ENCODE results near the gene PPP2R1A. TPM values are rescaled to one million over a fixed set of nuclear protein-coding genes. Genes with fewer than 3 reads are reported as not detected.
A peak's percentile ranks its signal among the peaks of the same experiment; 100 is the strongest.
"Not testable (repeated sequence)": the region's sequence is repeated elsewhere in the genome, so short reads cannot be mapped to it uniquely, and the experiment has no call there.

The PPP2R1A gene
- total RNA-seq, 1 donor from 2014 or later: 214 TPM

DNA sequence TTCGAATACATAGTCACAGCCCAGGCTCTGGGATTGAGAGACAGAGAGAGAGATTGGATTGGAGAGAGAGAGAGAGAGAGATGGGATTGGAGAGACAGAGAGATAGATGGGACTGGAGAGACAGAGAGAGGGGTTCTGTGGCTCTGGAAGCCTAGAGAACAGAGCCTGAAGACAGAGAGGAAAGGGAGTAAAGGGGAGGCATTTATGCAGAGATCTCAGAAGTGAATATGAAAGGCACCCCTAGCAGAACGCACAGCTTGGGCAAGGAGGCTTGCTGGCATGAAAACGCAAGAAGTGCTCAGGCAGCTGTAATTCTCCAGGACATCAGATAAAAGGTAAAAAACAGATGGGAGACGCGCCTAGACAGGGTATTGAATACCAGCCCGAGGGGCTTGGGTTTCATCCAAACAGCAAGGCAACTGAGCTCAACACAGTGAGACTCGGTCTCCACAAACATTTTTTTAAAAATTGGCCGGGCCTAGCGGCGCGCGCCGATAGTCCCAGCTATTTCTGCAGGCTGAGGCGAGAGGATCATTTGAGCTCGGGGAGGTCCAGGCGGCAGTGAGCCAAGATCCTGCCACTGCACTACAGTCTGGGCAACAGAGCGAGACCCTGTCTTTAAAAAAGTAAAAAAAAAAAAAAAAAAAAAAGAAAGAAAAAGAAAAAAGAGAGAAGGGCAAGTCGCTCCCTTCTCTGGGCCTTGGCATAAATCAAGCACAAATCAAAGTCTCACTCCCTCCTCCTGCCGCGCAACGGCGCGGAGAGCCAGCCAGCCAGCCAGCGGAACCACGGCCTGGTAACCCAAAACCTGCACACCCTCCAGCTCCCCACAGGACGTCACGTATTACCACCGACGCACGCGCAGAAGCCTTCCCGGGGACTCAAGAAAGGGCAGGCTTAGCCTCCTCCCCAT lies 774 bp upstream of the PPP2R1A start:
- H3K36me3 Mint-ChIP-seq (ENCODE audit: low read depth): peaks cover 15% of the 10 kb centered on the region
- H3K9me3 Mint-ChIP-seq: no peaks in the 10 kb centered on the region
- H3K27me3 Mint-ChIP-seq (ENCODE audit: insufficient read depth): no peaks in the 10 kb centered on the region
- peak overlapping the region; percentile 98 for H3K4me3 Mint-ChIP-seq
- no peak for DNase-seq (ENCODE audit: low spot score)
- peaks cover 36% of the 10 kb centered on the region for H3K4me1 Mint-ChIP-seq (ENCODE audit: low read depth)
- H3K27ac Mint-ChIP-seq: peak overlapping the region; percentile 99
- intact Hi-C loops (cut with micrococcal nuclease): loop anchor here (1.0 to 10.0 kb wide), 10 partner anchors 18 to 1006 kb away; partner anchors contain the start of genes ZNF160, ZNF610, ZNF614 and ZNF616

DNA sequence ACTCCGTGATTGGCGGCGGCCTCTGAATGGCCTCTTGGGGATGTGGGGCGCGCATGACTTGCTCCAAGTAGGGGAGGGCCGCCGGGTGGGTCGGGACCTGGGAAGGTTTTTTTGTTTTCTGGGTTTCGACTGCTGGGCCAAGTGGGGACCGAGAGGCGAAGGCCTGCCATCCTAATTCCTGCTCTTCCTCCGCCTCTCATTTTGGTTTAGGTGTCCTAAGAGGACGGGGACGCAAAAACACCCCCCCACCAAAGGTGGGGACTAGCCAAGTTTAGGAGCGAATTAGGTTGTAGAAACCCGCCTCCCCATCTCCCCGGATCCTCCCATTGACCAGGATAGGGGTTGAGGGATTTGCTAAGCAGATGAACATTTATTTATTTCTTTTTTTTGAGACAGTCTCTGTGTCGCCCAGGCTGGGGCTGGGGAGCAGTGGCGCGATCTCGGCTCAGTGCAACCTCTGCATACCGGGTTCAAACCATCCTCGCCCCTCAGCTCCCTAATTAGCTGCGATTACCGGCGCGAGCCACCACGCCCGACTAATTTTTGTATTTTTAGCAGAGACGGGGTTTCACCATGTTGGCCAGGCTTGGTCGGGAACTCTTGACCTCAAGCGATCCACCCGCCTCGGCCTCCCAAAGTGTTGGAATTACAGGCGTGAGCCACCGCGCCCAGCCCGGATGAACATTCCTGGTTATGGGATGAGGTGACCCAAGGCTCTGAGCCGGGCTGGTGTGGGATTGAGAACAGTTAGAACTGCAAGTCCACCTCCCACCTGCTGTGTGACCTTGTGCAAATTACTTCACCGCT lies 838 bp downstream of the PPP2R1A start:
- H3K9me3 Mint-ChIP-seq: no peaks in the 10 kb centered on the region
- H3K36me3 Mint-ChIP-seq (ENCODE audit: low read depth): peaks cover 28% of the 10 kb centered on the region
- H3K4me1 Mint-ChIP-seq (ENCODE audit: low read depth): peaks cover 45% of the 10 kb centered on the region
- peak overlapping the region; percentile 99 for H3K27ac Mint-ChIP-seq
- no peak for DNase-seq (ENCODE audit: low spot score)
- H3K4me3 Mint-ChIP-seq: peak overlapping the region; percentile 98
- intact Hi-C loops (cut with micrococcal nuclease): loop anchor here (1.0 to 5.0 kb wide), 3 partner anchors 47 to 263 kb away; partner anchors contain the start of genes ZNF613 and ZNF841
- no peaks in the 10 kb centered on the region for H3K27me3 Mint-ChIP-seq (ENCODE audit: insufficient read depth)

DNA sequence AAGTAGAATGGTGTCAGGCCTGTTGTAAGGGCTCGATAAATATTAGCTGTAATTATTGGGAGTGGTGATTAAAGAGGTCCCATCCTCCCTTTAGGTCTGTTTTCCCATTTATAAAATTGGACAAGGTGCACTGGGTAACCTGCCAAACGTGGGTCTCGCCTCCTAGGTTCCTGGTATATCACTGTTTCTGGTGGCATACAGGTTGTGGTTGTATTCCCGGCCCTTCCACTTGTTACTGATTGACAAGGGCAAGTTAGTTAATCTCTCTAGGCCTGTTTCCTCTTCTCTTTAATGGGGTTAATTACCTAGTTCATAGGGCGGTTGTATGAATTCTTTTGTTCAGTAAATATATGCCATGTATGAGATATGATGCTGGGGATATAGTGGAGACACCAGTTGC lies 1.5 kb downstream of the PPP2R1A start:
- Mint-ChIP-seq H3K4me1 (ENCODE audit: low read depth) (peaks cover 45% of the 10 kb centered on the region), H3K27ac (peak overlapping the region; percentile 15), H3K27me3 (ENCODE audit: insufficient read depth) (no peaks in the 10 kb centered on the region), H3K36me3 (ENCODE audit: low read depth) (peaks cover 33% of the 10 kb centered on the region), H3K9me3 (no peaks in the 10 kb centered on the region), H3K4me3 (peak overlapping the region; percentile 98)
- intact Hi-C loops (cut with micrococcal nuclease): loop anchor here (5.0 kb wide), 1 partner anchor 46 kb away; no protein-coding TSS in a partner anchor
- no peak for DNase-seq (ENCODE audit: low spot score)

DNA sequence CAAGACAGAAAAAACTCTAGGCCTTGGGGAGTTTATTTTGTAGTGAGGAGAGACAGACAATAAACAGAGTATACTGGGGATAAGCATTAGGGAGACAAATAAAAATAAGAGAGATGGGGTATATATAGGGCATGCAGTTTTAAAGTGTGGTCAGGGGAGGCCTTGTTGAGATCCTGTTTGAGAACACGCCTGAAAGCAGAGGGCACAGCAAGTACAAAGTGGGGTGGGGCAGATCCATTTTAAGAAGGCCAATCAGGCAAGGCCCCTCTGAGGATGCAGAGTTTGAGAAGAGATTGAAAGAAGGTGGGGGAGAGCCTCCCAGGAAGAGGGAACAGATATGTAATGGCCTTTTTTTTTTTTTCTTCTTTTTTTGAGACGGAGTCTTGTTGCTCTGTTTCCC lies 2.1 kb downstream of the PPP2R1A start:
- Mint-ChIP-seq H3K27ac (peak overlapping the region; percentile 21), H3K36me3 (ENCODE audit: low read depth) (peaks cover 37% of the 10 kb centered on the region)
- intact Hi-C loops (cut with micrococcal nuclease): loop anchor here (5.0 kb wide), 1 partner anchor 45 kb away; no protein-coding TSS in a partner anchor

DNA sequence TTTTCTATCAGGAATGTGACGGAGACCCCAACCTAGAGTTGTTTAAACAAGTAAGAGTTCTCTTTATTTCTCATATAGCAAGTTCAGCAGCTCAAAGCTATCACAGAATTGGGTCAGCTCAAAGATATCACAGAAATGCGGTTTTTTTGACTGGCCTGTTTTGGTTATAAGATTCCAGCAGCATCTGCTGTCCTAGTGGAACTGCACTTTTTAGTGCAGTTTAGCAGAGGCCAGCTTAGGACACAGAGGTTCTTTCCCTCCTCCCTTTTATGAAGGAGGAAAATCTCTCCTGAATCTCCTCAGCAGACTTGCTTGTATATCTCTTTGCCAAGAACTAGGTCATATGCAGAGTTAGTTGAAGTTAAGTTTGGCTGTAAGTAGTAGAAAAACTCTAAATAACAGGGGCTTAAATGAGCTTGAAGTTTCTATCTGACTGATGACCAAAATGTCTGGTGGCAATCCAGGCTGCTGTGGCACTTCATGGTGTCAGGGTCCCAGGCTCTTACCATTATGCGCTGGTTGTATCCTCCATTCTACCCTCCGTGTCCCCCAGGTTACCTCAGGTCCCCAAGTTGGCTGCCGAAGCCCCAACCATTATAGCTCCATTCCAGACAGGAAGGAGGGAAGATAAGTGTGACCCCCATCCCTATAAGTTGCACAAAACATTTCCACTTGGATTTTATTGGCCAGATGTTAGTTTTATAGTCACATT lies 6.6 kb downstream of the PPP2R1A start:
- H3K27me3 Mint-ChIP-seq (ENCODE audit: insufficient read depth): no peaks in the 10 kb centered on the region
- H3K9me3 Mint-ChIP-seq: no peaks in the 10 kb centered on the region
- DNase-seq (ENCODE audit: low spot score): no peak
- intact Hi-C loops (cut with micrococcal nuclease): no loop called here
- H3K36me3 Mint-ChIP-seq (ENCODE audit: low read depth): peaks cover 46% of the 10 kb centered on the region
- H3K27ac Mint-ChIP-seq: no peak overlapping the region
- H3K4me1 Mint-ChIP-seq (ENCODE audit: low read depth): peaks cover 29% of the 10 kb centered on the region
- H3K4me3 Mint-ChIP-seq: no peak overlapping the region

More for the DNA sequence above, 2.1 kb downstream of the PPP2R1A start:
- H3K27me3 Mint-ChIP-seq (ENCODE audit: insufficient read depth): no peaks in the 10 kb centered on the region
- peak overlapping the region; percentile 98 for H3K4me3 Mint-ChIP-seq
- no peak for DNase-seq (ENCODE audit: low spot score)
- H3K9me3 Mint-ChIP-seq: no peaks in the 10 kb centered on the region
- H3K4me1 Mint-ChIP-seq (ENCODE audit: low read depth): peaks cover 45% of the 10 kb centered on the region

DNA sequence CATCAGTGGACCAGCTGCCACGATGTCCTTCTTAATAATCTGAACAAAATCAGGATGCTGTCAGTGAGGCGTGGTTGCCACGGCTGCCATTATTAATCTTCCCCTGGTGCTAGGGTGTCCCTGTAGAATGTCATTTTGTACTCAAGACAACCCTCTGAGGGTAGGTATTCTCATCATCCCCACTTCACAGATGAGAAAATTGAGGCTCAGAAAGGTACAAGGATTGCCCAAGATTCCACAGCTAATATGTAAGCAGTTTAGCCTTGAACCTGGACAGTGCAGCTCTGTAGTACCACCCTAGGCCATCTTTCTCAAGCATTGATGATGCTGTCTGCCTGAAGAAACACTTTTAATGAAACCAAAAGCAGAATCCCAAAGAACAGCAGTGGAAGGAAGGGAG lies 8.1 kb downstream of the PPP2R1A start:
- Mint-ChIP-seq H3K27ac (no peak overlapping the region), H3K4me1 (ENCODE audit: low read depth) (peaks cover 15% of the 10 kb centered on the region), H3K4me3 (no peak overlapping the region), H3K27me3 (ENCODE audit: insufficient read depth) (no peaks in the 10 kb centered on the region), H3K9me3 (no peaks in the 10 kb centered on the region), H3K36me3 (ENCODE audit: low read depth) (peaks cover 50% of the 10 kb centered on the region)
- intact Hi-C loops (cut with micrococcal nuclease): no loop called here
- DNase-seq (ENCODE audit: low spot score): no peak

DNA sequence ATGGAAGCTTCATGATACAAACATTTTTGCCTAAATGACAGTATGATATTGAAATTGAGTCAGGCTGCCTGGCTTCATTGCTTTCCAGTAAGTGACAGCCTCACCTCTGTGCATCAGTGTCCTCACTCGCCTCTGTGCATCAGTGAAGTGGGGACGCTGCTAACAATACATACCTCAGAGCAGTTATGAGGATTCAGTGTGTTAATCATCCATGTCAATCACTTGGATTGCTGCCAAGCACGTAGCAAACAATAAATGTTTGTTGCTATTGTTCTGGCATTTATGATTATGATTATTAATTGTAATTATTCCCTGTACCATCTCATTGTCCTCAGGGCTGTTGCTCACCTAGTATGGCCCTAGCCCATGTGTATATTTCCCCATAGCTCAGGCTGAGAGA lies 8.8 kb downstream of the PPP2R1A start:
- no peak for DNase-seq (ENCODE audit: low spot score)
- peaks cover 54% of the 10 kb centered on the region for H3K36me3 Mint-ChIP-seq (ENCODE audit: low read depth)
- H3K9me3 Mint-ChIP-seq: no peaks in the 10 kb centered on the region
- H3K27me3 Mint-ChIP-seq (ENCODE audit: insufficient read depth): no peaks in the 10 kb centered on the region
- H3K4me1 Mint-ChIP-seq (ENCODE audit: low read depth): peaks cover 11% of the 10 kb centered on the region
- intact Hi-C loops (cut with micrococcal nuclease): no loop called here
- no peak overlapping the region for H3K27ac Mint-ChIP-seq
- no peak overlapping the region for H3K4me3 Mint-ChIP-seq

DNA sequence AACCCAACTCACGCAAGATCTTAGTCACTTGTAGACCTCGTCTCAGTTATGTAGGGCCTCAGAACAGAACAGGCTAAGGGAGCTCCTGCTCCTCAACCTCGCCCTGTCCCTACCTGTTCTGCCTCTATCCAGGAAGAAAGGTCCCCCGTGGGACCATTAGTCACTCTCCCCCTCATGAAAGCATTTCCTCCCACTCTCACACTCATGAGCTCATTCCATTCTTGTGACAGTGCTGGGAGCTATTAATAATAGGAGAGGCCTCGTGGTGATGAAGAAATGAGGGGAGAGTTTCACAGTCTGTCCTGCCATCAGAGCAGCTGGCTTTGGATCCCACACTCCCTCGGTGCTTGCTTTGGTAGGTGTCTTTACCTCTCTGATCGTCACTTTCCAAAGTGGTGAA lies 10.2 kb downstream of the PPP2R1A start:
- no peak for DNase-seq (ENCODE audit: low spot score)
- Mint-ChIP-seq H3K4me1 (ENCODE audit: low read depth) (peaks cover 4% of the 10 kb centered on the region), H3K27ac (no peak overlapping the region), H3K27me3 (ENCODE audit: insufficient read depth) (no peaks in the 10 kb centered on the region), H3K9me3 (no peaks in the 10 kb centered on the region), H3K4me3 (no peak overlapping the region), H3K36me3 (ENCODE audit: low read depth) (peaks cover 56% of the 10 kb centered on the region)
- intact Hi-C loops (cut with micrococcal nuclease): no loop called here

DNA sequence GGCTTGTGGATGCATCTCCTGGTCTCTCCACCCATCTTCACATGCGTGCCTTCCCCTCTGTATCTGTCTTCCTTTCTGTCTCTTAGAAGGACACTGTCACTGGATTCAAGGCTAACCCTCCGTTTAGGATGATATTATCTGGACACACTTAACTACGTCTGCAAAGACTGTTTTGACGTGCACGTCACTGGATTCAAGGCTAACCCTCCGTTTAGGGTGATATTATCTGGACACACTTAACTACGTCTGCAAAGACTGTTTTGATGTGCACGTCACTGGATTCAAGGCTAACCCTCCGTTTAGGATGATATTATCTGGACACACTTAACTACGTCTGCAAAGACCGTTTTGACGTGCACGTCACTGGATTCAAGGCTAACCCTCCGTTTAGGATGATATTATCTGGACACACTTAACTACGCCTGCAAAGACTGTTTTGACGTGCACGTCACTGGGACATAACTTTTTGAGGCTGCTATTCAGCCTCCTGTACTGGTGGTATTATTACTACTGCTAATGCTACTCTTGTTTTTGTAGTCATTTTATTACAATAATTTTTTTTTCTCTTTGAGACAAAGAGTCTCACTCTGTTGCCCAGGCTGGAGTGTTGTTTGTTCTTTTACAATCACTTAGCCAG lies 11.0 kb downstream of the PPP2R1A start:
- Mint-ChIP-seq H3K36me3 (ENCODE audit: low read depth) (peaks cover 59% of the 10 kb centered on the region), H3K4me1 (ENCODE audit: low read depth) (peaks cover 10% of the 10 kb centered on the region)
- H3K27me3 Mint-ChIP-seq (ENCODE audit: insufficient read depth); DNase-seq (ENCODE audit: low spot score); intact Hi-C loops (cut with micrococcal nuclease); H3K4me3 Mint-ChIP-seq; H3K27ac Mint-ChIP-seq; H3K9me3 Mint-ChIP-seq: not testable (repeated sequence)

DNA sequence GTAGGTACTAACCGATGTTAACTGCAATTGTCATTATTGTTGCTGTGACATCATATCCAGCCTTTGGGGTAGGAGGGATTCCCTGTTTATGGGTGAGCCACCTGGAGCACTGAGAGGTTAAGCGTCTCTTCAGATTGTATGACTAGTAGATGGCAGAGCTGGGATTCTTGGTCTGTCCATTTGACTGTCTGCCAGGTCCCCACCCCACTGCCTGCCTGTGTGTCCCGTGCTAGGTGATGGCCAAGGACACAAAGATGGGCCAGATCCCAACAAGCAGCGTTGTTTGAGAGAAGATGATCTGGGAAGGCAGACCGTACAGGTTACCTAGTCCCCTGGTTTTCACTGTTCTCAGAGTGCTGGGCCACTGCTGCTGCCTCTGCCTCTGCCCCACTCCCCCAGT lies 16.6 kb downstream of the PPP2R1A start:
- intact Hi-C loops (cut with micrococcal nuclease): no loop called here
- peaks cover 11% of the 10 kb centered on the region for H3K4me1 Mint-ChIP-seq (ENCODE audit: low read depth)
- no peaks in the 10 kb centered on the region for H3K9me3 Mint-ChIP-seq
- peaks cover 67% of the 10 kb centered on the region for H3K36me3 Mint-ChIP-seq (ENCODE audit: low read depth)
- H3K4me3 Mint-ChIP-seq: no peak overlapping the region
- H3K27ac Mint-ChIP-seq: no peak overlapping the region
- no peak for DNase-seq (ENCODE audit: low spot score)
- H3K27me3 Mint-ChIP-seq (ENCODE audit: insufficient read depth): no peaks in the 10 kb centered on the region

DNA sequence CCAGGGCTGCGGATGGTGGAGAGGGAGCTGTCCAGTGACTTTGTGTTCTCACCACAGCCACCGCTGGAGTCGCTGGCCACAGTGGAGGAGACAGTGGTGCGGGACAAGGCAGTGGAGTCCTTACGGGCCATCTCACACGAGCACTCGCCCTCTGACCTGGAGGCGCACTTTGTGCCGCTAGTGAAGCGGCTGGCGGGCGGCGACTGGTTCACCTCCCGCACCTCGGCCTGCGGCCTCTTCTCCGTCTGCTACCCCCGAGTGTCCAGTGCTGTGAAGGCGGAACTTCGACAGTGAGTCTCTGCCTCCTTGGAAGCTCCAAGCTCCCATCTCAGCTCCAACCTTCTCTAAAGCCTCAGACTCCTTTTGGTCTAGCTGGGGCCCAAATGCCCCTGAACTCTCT lies 21.4 kb downstream of the PPP2R1A start:
- Mint-ChIP-seq H3K27ac (no peak overlapping the region), H3K9me3 (no peaks in the 10 kb centered on the region), H3K36me3 (ENCODE audit: low read depth) (peaks cover 54% of the 10 kb centered on the region), H3K27me3 (ENCODE audit: insufficient read depth) (no peaks in the 10 kb centered on the region), H3K4me3 (no peak overlapping the region), H3K4me1 (ENCODE audit: low read depth) (no peaks in the 10 kb centered on the region)
- DNase-seq (ENCODE audit: low spot score): no peak
- intact Hi-C loops (cut with micrococcal nuclease): no loop called here

DNA sequence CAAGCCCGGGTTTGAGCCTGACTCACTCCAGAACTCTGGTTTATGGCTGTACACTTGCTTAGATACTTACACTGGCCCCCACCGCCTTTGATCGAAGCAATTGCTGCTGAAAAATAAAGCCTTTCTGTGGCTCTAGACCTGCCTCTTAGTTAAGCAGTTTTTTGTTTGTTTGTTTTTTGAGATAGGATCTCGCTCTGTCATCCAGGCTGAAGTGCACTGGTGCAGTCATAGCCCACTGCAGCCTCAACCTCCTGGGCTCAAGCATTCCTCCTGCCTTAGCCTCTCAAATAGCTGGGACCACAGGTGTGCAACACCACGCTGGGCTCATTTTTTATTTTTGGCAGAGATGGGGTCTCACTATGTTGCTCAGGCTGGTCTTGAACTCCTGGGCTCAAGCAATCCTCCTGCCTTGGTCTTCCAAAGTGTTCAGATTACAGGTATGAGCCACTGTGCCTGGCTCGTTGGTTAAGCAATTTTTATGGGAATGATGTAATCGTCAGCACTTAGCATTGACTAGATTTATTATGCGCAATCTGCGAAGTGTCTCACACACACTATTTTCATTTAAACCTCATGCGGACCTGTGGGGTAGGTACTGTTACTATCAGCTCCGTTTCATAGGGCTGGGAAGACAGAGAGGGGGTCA lies 22.2 kb downstream of the PPP2R1A start:
- Mint-ChIP-seq H3K27ac (no peak overlapping the region), H3K4me1 (ENCODE audit: low read depth) (no peaks in the 10 kb centered on the region), H3K27me3 (ENCODE audit: insufficient read depth) (no peaks in the 10 kb centered on the region), H3K9me3 (no peaks in the 10 kb centered on the region), H3K4me3 (no peak overlapping the region), H3K36me3 (ENCODE audit: low read depth) (peaks cover 52% of the 10 kb centered on the region)
- intact Hi-C loops (cut with micrococcal nuclease): no loop called here
- no peak for DNase-seq (ENCODE audit: low spot score)

Measured in activated T-helper 1 cell treated with anti-CD3 and anti-CD28 coated beads, Interleukin-12 subunit alpha, Interleukin-12 subunit beta, Interleukin-2, Interleukin-4 antibody, amounts not matched to agents 30 ng/mL and 10 ng/mL and 1 ng/mL, durations not matched to agents 14 hours and 24 hours and 36 hours (primary cell).